ENCODE measurements around the gene DNAJC3.
"Not testable (repeated sequence)": the region's sequence is repeated elsewhere in the genome, so short reads cannot be mapped to it uniquely, and the experiment has no call there.

DNAJC3 gene, protein sequence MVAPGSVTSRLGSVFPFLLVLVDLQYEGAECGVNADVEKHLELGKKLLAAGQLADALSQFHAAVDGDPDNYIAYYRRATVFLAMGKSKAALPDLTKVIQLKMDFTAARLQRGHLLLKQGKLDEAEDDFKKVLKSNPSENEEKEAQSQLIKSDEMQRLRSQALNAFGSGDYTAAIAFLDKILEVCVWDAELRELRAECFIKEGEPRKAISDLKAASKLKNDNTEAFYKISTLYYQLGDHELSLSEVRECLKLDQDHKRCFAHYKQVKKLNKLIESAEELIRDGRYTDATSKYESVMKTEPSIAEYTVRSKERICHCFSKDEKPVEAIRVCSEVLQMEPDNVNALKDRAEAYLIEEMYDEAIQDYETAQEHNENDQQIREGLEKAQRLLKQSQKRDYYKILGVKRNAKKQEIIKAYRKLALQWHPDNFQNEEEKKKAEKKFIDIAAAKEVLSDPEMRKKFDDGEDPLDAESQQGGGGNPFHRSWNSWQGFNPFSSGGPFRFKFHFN

GRCh38 chr13:95676762-95677563 is at the start of gene DNAJC3:
Gene DNAJC3 (plus strand): TSS chr13:95677139. CDS start chr13:95677256, 117 bp downstream.
- peak; percentile 99 for DNase-seq

GRCh38 chr13:95627590-95627989 is 49.3 kb upstream of the DNAJC3 start:
- no peak for DNase-seq

DNA sequence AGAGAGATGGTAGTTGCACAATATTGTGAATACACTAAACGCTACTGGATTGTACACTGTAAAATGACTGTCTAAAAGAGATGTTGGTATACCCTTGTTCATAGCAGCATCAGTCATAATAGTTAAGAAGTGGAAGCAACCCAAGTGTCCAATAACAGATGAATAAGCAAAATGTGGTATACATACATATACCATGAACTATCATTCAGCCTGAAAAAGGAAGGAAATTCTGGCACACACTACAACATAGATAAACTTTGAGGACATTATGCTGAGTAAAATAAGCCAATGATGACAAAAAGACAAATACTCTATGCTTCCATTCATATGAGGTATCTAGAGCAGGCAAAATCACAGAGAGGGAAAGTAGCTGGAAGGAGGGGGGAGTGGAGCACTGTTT is 48.5 kb upstream of the DNAJC3 start:
- no peak for DNase-seq

- no peak for DNase-seq
These were observed 47.9 kb upstream of the DNAJC3 start for GRCh38 chr13:95629071-95629470.

GRCh38 chr13:95630593-95630992 is 46.3 kb upstream of the DNAJC3 start:
- no peak for DNase-seq

DNA sequence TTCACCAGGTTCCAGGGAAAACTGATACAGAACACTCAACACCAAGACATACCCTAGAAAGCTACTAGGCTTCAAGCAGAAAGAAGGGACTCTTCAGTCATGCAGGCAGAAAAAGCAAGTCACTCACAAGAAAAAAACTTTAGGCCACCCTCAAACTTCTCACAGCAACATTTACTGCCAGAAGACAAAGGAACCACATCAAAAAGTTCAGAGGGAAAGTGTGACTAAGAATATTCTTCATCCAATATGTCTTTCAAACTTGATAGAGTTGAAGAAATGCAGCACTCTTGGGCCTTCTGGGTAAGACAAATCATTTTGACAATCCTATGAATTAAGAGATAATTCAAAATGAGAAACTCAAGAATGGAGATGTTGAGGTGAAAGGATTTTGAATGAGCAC is 40.1 kb upstream of the DNAJC3 start:
- DNase-seq: no peak

DNA sequence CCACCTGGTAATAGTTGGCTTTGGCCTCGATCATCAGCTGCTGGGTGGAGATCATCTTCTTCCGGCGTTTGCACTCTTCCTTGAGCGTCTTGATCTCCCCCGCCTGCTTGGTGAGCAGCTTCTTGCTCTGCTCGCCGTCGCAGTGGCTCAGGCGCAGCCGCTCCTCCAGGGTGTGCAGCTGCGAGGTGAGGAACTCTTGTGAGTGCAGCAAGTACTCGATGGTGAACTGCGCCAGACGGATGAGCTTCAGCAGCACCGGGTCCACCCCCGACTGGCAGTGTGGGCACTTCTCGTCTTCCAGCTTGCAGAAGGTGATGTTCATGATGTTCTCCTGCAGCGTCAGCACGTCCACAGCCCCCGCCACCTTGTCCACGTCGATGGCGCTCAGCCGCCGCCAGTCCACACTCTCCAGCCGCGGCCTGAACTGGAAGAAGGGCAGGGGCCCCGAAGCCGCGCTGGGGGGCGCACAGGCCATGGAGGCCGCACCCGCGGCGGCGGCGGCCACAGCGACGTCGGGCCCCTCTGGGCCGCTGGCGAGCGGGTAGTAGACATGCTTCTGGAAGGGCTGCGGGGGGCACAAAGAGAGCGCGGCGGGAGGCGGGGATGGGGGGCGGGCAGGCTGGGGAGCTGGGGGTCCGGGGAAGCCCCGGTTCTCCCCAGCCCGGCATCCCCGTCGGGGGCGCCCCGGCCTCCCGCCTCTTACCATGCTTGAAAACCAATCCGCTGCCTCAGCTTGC is 35.5 kb upstream of the DNAJC3 start:
- no peak for DNase-seq

- no peak for DNase-seq
These were observed 34.8 kb upstream of the DNAJC3 start for GRCh38 chr13:95642028-95642621.

DNA sequence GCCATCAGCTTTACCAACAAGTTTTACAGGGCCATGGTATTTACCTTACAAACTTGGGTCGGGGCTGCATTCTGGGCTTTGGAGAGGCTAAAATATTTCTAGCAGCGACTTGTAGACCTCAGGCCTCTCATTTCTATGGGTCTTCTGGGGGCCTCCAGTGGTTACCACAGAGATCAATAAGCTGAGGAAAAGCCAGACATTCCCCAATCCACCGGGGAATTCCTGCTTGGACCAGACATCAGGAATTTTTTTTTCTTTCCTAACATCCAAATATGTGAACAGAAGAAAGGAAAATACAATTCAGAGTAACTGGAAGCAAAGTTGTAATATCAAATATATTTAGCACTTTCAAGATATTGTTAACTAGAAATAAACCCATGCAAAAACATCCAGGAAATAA is 33.9 kb upstream of the DNAJC3 start:
- no peak for DNase-seq

DNA sequence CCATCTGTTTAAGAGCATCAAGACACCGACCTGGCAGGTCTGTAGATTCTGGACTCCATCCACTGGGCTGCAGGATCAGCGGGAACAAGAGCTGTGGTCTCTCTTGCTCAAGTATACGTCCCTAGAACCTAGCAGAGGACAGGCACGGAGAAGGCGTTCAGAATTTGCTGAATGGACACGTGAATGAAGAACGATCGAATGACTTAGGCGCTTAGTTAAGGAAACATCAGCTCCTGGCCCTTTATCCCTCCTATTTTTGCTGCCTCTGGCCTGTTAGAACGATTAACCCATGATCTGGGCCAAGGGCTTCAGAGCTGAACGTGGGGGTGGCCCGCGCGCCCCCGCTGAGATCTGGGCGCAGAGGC is 33.4 kb upstream of the DNAJC3 start:
- DNase-seq: no peak

- DNase-seq: no peak
These were observed 32.9 kb upstream of the DNAJC3 start for GRCh38 chr13:95643936-95644598.

- DNase-seq: no peak
These were observed 32.3 kb upstream of the DNAJC3 start, which contains the start of gene DZIP1 for GRCh38 chr13:95644601-95645052. Gene DZIP1 (minus strand): TSS chr13:95644706. CDS start chr13:95642029, 2,677 bp downstream.

GRCh38 chr13:95647321-95647720 is 29.6 kb upstream of the DNAJC3 start:
- DNase-seq: no peak

DNA sequence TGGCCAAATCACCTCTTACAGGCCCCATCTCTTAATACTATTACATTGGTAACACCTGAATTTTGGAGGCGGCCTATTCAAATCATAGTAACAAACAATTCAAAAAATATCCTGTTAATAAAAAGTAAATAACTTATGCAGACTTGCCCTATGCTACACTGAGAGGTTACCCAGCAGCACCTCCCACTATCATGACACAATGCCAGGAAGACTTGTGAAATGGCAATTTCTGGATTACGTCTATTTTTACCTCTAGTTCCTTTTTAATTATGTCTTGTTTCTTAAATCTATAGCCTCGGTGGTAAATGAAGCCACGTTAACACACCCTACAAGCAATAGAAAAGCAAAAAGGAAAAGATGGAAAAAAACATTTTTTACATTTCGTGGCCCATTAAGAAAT is 26.2 kb upstream of the DNAJC3 start:
- DNase-seq: no peak

GRCh38 chr13:95652244-95652764 is 24.6 kb upstream of the DNAJC3 start:
- DNase-seq: no peak

DNA sequence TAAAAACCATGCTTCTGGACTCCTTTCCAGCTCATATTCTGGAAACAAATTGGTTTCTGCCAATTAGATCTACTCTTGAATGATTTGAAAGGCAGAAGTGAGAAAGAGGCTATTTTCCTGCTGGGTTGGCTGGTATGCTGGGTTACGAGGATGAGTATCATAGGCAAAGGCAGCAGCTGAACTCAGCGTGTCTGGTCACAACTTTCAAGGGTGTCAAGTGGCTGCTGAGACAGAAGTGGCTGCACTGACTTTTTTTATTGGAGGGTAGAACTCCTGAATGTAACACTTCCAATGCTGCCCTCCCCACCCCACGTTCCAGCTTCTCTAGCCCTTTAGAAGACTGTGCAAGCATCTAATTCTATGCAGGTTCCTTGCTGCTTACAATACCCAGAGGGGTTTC is 24.1 kb upstream of the DNAJC3 start:
- DNase-seq: no peak

GRCh38 chr13:95656386-95657015 is 20.4 kb upstream of the DNAJC3 start:
- DNase-seq: no peak

DNA sequence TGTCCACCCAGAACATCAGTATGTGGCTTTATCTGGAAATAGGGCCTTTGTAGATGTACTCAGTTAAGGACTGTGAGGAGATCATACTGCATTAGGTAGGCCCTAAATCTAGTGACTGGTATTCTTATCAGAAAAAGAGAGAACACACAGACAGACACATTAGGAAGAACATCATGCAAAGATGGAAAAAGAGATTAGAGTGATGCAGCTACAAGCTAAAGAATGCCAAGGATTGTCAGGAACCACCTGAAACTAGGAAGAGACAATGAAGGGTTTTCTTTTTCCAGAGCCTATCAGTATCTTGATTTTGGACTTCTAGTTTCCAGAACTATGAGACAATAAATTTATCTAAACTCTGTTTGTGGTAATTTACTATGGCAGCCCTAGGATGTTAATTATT is 17.4 kb upstream of the DNAJC3 start:
- DNase-seq: no peak

DNA sequence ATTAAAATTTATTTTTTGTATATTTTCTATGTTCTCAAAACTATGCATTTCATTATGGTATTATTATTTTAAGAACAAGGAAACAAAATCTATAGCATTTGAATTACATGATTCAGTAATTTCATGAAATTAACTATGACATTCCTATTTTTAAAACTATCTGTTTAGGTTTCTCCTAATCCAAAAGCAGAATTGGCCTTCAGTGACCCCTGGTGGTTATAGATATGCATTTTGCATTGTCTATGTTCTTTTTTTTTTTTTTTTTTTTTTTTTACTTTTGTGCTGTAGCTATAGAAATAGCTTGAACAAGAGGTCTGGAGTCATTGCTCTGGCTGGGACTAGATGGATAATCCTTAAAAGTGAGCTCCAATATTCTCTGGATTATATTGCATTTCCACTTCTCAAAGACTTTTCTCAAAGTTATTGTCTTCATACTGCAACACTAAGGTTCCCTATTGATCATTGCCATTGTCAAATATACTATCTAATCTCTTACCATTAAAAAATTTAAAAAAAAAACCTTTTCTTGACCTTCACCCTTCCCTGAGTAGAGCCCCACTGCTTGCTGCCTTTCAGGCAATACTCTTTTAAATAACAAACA is 15.9 kb upstream of the DNAJC3 start:
- no peak for DNase-seq

- not testable (repeated sequence) for DNase-seq
These were observed 9.7 kb upstream of the DNAJC3 start for GRCh38 chr13:95667235-95667634.

GRCh38 chr13:95671597-95671996 is 5.3 kb upstream of the DNAJC3 start:
- DNase-seq: no peak
